VCaP (cell line): ENCODE measurements around the gene VTI1B.
"Not testable (repeated sequence)": the region's sequence is repeated elsewhere in the genome, so short reads cannot be mapped to it uniquely, and the experiment has no call there.

Experiments used
- H3K27ac ChIP-seq: fragments of 450-650 bp; 2 replicates; pipeline ENCODE4 v1.5.1; 2017
- TF ChIP-seq, protein P1 (sequence below): fragments of 450-650 bp; conservative IDR thresholded peaks from 2 replicates; pipeline ENCODE4 v1.5.1; 2017; ENCODE audit warnings: mild to moderate bottlenecking, moderate library complexity

VTI1B gene, protein sequence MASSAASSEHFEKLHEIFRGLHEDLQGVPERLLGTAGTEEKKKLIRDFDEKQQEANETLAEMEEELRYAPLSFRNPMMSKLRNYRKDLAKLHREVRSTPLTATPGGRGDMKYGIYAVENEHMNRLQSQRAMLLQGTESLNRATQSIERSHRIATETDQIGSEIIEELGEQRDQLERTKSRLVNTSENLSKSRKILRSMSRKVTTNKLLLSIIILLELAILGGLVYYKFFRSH

DNA sequence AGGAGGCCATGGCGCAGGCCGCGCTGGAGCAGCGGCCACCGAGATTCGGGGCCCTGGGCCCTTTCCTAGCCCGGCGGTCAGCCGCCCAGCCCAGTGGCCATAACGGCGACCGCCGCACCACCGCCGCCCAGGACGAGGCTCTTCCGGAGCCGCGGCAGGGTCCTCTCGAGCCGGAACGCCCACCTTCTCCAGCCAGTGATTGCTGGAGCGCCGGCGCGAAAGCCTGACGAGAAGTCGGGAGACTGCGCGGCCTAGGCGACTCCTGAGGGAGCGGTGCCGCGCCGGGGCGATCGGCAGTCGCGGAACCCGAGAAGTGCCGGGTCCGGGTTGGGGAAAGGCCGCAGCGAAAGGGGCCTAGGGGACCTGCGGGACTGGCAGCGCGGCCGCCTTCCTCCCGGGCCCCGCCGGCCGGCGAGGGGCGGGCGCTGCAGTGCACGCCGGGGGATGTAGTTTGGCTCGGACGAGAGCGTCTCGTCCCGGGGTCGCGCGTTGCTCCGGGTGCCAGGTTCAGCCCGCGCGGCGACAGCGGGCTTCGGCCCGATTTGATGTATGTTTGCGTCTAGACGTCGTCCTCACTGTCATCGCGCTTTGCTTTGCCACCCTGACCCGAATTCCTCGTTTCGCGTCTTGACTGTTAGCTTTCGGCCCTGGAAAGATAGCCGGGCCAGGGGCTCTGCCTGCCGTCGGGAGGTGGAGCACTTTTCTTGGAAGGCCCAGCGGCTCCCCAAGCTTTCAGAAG lies at the start of gene VTI1B:
TSS of gene VTI1B (minus strand) at position 153 of the 739 bp plus-strand sequence. CDS start at position 10, 143 bp downstream.
- TF ChIP-seq, protein P1, sequence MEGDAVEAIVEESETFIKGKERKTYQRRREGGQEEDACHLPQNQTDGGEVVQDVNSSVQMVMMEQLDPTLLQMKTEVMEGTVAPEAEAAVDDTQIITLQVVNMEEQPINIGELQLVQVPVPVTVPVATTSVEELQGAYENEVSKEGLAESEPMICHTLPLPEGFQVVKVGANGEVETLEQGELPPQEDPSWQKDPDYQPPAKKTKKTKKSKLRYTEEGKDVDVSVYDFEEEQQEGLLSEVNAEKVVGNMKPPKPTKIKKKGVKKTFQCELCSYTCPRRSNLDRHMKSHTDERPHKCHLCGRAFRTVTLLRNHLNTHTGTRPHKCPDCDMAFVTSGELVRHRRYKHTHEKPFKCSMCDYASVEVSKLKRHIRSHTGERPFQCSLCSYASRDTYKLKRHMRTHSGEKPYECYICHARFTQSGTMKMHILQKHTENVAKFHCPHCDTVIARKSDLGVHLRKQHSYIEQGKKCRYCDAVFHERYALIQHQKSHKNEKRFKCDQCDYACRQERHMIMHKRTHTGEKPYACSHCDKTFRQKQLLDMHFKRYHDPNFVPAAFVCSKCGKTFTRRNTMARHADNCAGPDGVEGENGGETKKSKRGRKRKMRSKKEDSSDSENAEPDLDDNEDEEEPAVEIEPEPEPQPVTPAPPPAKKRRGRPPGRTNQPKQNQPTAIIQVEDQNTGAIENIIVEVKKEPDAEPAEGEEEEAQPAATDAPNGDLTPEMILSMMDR, result no peak; the same call in 1 of the 2 replicates
- H3K27ac ChIP-seq, result peak within 1 kb of the TSS; percentile 99

DNA sequence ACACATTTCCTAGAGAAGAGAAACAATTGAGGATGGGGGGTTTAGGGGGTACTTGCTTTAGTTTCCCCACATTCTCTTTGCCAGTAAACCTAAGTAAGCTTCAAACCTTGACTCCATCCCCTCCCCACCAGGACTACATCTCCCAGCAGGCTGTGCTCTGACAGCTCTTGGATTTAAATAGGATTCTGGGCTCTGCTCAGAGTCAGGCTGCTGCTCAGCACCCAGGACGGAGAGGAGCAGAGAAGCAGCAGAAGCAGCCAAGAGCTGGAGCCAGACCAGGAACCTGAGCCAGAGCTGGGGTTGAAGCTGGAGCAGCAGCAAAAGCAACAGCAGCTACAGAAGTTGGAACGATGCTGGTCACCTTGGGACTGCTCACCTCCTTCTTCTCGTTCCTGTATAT lies 47.9 kb upstream of the VTI1B start:
- no peak overlapping the region for H3K27ac ChIP-seq
- TF ChIP-seq, protein P1, result no peak

DNA sequence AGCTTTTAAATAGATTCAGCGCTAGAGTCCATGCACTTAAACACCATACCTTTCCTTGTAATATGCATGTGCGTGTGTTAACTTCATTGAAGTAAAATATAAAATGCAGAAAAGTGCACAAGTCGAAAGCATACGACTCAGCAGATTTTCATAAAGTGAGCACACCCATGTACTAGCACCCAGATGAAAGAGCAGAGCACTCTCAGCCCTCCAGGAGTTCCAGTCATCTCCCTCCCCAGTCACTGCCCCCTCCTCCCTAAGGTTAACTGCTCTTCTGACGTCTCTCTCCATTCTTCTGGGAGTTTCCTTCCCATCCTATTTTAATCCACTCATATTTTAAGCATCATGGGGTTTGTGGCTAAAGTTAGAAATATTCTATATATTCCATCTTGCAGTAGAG lies 47.4 kb upstream of the VTI1B start:
- no peak overlapping the region for H3K27ac ChIP-seq
- TF ChIP-seq, protein P1, result no peak

DNA sequence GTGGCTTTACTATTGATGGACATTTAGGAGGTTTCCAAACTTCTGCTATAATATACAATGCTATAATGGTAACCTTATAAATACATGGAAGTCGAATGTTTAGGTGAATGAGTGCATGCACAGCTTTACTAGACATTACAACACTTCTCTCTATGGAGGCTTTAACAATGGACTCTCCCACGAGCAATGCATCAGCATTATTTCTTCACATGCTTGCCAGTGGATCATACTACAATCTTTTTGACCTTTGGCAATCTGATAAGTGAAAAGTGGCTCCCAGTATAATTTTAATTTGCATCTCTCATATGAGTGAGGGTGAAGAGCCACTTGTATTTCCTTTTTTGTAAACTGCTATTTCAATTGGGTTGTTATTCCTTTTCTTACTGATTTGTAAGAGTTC lies 45.4 kb upstream of the VTI1B start:
- TF ChIP-seq, protein P1, result no peak
- H3K27ac ChIP-seq, result no peak overlapping the region

DNA sequence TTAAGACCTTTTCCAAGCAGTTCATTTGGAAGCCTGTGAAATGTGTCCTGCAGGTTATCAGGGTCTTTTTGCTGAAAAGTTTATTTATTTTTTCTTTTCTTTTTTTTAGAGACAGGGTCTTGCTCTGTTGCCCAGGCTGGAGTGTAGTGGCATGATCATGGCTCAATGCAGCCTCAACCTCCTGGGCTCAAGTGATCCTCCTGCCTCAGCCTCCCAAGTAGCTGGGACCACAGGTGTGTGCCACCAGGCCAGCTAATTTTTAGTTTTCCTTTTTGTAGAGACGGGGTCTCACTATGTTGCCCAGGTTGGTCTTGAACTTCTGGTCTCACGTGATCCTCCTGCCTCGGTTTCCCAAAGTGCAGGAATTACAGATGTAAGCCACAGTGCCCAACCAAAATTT lies 45.0 kb upstream of the VTI1B start:
- H3K27ac ChIP-seq, result not testable (repeated sequence)

DNA sequence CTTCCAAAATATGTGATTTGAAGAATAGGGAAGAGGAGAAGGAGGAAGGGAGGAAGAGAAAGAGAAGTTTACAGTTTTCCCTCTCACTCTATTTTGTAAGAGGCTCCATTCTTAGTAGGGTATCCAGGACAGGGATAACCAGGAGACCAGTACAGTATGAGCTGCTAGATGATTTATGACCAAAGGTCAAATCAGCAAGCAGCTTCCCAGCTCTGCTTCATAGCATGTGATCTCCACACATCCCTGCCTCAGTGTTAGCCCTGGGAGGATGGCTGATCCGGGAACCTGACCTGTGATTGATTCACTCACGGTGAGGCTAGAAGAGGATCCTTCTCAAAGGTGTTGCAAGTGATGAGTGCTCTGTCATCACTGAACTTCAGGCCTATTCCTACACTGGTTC lies 43.8 kb upstream of the VTI1B start:
- H3K27ac ChIP-seq, result no peak overlapping the region

DNA sequence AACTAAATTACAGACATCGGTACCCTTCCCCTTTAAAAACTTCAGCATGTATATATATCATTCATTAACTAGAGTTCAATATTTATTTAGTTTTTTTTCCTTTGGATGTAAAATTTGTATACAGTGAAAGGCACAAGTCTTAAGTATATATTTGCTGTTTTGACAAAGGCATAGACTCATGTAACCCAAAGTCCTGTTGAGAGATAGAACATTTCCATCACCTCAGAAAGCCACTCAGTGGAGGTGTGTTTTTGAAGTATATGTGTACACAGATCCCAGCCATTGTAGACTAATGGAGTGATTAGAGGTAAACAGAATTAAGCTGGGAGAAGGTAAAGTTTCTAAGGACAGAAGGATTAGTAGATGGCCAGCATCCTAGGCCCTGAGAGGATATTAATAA lies 42.6 kb upstream of the VTI1B start:
- no peak overlapping the region for H3K27ac ChIP-seq
- TF ChIP-seq, protein P1, result no peak

More for the DNA sequence above, 43.8 kb upstream of the VTI1B start:
- TF ChIP-seq, protein P1, result no peak

DNA sequence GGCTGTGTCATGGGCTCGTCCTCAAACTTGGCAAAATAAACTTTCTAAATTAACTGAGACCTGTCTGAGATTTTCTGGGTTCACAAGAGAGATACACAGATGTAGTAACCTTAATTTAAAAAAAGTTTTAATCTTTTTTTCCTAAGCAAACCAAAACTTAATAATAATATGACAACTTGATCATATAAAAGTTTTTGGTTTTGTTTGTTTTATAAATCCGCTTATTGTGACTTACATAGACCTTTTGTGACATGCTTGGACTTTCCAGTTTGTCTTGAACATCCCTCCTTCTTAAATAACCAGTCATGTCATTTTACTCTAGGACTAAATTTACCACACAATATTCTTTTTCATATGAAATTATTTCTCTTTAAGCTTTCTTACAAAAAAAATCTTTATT lies 35.8 kb upstream of the VTI1B start:
- no peak overlapping the region for H3K27ac ChIP-seq
- TF ChIP-seq, protein P1, result no peak

DNA sequence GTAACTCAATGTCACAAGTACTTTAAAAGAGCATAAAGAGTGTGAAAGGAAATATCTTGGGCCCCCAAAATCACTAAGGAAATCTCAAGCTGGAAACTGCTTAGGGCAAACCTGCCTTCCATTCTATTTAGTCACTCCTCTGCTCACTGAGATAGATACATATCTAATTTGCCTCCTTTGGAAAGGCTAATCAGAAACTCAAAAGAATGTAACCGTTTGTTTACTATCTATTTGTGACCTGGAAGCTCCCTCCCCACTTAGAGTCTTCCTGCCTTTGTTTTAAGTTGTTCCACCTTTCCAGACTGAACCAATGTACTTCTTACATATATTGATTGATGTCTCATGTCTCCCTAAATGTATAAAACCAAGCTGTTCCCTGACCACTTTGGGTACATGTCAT lies 35.4 kb upstream of the VTI1B start:
- not testable (repeated sequence) for H3K27ac ChIP-seq

DNA sequence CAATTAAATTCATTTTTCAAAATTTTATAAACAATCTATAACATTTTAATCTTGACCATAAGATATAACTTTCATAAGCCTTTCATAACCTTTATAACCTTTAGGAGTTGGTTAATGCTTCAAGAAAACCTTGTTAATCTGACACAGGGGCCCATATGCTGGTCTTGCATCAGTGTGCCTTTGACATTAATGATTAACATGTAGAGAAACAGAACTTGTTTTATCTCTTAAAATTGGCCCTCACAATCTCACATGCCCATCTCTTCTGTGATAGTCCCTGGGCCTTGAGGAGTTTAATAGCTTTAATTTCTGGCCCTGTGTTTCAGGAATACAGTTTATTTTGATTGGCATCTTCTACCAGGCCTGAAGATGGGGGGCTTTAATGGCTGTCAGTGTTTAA lies 34.9 kb upstream of the VTI1B start:
- H3K27ac ChIP-seq, result not testable (repeated sequence)
